HuH-7 (cell line): Measurements from ENCODE around the gene AGPAT3.
"Not testable (repeated sequence)": the region's sequence is repeated elsewhere in the genome, so short reads cannot be mapped to it uniquely, and the experiment has no call there.

ENCODE experiments used
- DNase-seq: peaks from one replicate; pipeline ENCODE4 v3.0.0; 2011; ENCODE audit warnings: low spot score

AGPAT3 gene

DNA sequence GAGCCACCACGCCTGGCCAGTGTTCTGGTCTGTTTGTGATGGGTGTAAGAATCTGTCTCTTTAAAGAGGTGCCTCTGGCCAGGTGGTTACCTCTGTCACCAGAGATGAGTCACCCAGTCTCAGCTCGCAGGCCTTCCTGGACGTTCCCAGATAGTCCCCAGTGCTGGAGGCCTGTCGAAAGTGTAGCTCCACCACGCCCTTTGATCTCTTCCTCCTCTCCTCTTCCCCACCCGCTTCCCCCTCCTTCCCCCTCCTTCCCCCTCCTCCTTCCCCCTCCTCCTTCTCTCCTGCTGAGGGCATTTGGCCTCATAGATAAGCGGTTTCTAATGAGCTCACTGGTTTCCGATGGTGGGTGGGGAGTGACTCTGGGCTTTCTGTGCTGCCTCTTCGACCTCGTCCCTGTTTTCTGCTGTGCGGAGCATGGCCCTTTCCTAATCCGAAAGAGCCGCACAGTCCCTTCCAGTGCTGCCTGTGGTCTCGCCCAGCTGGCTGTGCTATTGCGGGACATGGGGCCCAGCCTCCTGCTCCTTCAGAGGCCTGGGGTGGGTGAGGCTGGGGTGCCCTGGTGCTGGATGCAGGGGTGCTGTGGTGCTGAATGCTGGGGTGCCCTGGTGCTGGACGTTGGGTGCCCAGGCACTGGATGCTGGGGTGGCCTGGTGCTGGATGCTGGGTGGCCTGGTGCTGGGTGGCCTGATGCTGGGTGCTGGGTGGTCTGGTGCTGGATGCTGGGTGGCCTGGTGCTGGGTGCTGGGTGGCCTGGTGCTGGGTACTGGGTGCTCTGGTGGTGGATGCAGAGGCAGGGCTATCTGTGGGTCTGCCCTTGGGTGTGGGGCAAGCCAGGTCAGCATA is 19.2 kb downstream of the AGPAT3 start:
- DNase-seq, result peak; percentile 64

DNA sequence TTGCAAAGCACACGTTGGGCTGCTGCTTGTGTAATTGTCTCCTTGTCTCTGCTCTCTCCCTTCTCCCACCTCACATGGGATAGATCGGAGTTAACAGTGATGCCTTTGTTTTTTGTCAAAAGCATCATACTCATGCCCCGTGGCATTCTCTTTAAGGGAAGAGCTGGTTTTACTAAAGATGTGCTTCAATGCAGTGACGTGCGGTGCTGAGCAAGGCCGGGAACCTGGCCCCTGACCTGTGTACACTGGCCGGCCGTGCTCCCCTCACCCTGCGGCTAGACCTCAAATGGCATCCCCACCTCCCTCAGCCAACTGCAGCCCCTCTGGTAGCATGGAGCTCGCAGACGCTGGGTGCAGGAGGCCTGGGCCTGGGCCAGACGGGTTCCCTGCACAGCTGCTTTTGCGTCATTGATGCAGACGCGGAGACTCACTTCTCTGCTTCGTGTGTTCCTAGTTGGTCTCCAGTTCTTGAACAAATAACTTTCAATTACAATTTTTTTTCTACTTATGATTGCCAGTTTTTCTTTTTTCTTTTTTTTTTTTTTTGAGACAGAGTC is 19.9 kb downstream of the AGPAT3 start:
- no peak for DNase-seq

GRCh38 chr21:43885721-43886120 is 20.7 kb downstream of the AGPAT3 start:
- no peak for DNase-seq

DNA sequence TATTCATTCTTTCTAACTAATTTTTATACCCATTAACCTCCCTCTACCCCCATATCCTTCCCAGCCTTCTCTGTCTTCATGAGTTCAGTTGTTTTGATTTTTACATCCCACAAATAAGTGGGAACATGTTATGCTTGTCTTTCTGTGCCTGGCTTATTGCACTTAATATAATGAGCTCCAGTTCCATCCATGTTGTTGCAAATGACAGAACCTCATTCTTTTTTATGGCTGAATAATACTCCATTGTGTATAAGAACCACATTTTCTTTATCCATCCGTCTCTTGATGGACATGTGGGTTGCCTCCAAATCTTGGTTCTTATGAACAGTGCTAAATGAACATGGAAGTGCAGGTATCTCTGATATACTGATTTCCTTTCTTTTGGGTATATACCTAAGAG is 21.5 kb downstream of the AGPAT3 start:
- DNase-seq, result no peak

- DNase-seq, result no peak
These were observed 24.0 kb downstream of the AGPAT3 start for GRCh38 chr21:43889069-43889468.

- DNase-seq, result no peak
These were observed 25.0 kb downstream of the AGPAT3 start for GRCh38 chr21:43890042-43890441.

- no peak for DNase-seq
These were observed 27.3 kb downstream of the AGPAT3 start for GRCh38 chr21:43892334-43892733.

DNA sequence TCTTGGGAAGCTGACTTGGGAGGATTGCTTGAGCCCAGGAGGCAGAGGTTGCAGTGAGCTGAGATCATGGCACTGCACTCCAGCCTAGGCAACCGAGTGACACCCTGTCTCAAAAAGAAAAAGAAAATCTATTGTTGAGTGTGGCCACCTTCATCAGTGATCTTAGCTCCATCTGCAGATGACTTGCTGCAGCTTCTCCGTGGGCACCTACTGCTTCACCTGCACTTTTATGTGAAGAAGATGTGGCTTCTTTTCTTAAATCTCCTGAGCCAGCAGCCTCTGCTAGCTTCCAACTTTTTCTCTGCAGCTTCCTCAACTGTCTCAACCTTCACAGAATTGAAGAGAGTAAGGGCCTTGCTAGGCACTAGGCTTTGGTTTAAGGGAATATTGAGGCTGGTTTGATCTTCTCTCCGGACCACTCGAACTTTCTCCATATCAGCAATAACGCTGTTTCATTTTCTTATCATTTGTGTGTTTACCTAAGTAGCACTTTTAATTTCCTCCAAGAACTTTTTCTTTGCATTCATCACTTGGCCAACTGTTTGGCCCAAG is 28.0 kb downstream of the AGPAT3 start:
- DNase-seq, result no peak

DNA sequence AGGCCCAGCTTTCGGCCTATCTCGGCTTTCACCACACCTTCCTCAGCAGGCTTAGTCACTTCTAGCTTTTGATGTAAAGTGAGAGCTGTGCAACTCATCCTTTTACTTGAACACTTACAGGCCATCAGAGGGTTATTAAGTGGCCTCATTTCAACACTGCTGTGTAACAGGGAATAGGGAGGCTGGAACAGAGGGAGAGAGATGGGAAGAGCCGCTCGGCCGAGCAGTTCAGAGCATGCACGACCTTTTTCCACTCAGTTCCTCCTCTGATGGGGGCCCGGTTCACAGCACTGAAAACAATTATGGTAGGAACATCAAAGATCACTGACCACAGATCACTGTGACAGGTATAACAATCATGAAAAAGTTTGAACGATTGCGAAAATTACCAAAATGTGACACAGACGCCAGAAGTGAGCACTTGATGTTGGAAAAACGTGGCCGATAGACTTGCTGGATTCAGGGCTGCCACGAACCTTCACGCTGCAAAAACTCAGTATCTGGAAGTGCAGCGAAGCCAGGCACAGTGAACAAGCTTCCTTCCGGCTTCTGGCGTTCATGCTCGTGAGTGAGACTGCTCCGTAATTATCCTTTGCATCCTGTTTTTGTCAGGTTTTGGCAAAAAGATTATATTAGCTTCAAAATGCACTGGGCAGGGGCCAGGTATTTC is 28.6 kb downstream of the AGPAT3 start:
- DNase-seq, result no peak

GRCh38 chr21:43894206-43894577 is 29.2 kb downstream of the AGPAT3 start:
- DNase-seq, result no peak

- DNase-seq, result no peak
These were observed 30.2 kb downstream of the AGPAT3 start for GRCh38 chr21:43895196-43895595.

DNA sequence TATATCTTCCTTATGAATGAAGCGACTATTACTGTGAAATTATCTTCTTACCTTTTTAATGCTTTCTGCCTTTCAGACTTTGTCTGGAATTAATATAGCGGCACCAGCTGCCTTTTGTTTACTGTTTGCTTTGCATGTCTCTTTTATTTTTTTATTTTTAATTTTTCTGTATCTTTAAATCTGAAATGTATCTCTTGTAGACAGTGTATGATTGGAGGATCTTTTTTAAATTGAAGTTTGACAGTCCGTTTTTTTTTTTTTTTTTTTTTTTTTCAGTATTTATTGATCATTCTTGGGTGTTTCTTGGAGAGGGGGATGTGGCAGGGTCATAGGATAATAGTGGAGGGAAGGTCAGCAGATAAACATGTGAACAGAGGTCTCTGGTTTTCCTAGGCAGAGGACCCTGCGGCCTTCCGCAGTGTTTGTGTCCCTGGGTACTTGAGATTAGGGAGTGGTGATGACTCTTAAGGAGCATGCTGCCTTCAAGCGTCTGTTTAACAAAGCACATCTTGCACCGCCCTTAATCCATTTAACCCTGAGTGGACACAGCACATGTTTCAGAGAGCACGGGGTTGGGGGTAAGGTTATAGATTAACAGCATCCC is 31.8 kb downstream of the AGPAT3 start:
- not testable (repeated sequence) for DNase-seq

- no peak for DNase-seq
These were observed 34.5 kb downstream of the AGPAT3 start for GRCh38 chr21:43899307-43900077.

GRCh38 chr21:43900078-43900385 is 35.0 kb downstream of the AGPAT3 start:
- DNase-seq, result no peak

GRCh38 chr21:43900690-43901089 is 35.7 kb downstream of the AGPAT3 start:
- no peak for DNase-seq

DNA sequence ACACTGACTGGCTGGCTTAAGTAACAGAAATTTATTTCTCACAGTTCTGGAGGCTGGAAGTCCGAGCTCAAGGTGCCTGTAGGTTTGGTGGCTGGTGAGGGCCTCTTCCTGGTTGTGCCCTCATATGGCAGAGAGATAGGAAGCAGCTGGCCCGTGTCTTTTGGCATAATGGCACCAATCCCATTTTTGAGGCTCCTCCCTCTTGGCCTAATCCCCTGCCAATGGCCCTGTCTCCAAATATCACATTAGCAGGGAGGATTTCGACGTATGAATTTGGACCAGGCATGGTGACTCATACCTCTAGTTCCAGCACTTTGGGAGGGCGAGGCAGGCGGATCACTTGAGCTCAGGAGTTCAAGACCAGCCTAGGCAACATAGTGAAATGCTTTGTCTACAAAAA is 37.4 kb downstream of the AGPAT3 start:
- DNase-seq, result no peak

- DNase-seq, result no peak
These were observed 38.5 kb downstream of the AGPAT3 start for GRCh38 chr21:43903451-43904091.

- DNase-seq, result no peak
These were observed 39.3 kb downstream of the AGPAT3 start for GRCh38 chr21:43904331-43904781.

GRCh38 chr21:43905726-43906455 is 40.9 kb downstream of the AGPAT3 start:
- DNase-seq, result no peak

DNA sequence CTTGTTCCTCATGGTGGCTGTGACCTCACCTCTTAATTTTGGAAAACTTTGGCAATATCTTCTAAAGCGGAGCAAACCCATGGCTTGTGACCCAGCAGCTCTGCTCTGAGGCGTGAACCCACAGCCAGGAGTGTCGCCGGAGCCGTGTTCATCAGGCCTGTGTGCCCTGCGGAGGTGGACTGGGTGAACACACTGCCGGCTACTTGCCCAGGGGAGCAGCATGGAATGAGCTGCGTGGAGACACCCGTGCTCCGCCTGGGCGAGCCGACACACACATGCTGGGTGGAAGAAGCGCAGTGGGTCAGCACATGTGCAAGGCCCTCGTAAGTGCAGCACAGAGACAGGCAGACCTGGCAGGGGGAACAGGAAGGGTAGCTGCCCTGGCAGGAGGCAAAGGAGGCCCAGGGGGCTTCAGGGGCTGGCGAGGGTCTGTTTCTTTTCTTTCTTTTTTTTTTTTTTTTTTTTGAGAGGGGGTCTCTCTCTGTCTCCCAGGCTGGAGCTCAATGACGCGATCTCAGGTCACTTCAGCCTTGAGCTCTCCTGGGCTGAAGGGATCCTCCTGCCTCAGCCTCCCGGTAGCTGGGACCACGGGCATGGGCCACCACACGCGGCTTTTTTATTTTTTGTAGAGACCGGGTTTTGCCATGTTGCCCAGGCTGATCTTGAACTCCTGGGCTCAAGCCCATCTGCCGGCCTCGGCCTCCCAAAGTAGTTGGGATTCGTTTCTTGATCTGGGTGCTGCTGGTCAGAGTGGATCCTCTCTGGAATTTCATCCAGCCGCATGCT is 41.8 kb downstream of the AGPAT3 start:
- no peak for DNase-seq
